ENCODE results near the gene P4HB.
A peak's percentile ranks its signal among the peaks of the same experiment; 100 is the strongest.

P4HB gene

DNA sequence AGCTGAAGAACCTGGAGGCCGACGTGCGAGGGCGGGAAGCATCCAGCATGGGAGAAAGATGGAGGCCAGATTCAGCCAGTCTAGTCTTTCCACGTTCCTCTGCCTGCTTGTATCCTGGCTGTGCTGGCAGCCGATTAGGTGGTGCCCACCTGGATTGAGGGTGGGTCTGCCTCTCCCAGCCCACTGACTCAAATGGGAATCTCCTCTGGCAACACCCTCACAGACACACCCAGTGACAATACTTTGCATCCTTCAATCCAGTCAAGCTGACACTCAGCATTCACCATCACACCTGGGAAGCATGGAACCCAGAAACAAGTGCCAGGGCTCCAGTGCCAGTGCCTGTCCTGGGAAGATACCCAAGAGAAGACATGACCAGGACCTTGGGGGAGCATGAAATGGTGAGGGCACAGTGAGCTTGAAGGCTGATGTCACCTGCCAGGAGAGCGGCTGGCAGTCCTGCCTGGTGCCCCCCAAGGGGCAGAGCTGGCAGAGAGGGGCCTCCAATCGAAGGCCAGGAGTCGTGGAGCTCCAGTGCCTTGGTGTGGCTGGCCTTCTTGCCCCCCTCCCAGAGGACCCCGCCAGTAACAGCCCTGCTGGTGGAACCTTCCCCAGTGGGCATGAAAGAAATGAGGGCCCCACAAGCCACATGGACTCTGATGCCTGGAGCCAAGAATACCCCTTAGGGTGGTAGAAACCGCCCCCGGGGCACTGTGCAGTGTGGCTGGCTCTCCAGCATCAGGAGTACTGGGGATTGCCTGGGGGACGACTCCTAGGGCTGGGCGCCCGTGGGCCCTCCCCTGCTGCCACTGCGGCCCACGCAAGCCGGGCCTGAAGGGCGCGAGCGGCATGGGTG, 41.1 kb upstream of the P4HB start:
- Histone ChIP-seq H3K27ac (replicated peaks) (no peak overlapping the region), H3K27me3 (ENCODE audit: insufficient read depth, poor library complexity, severe bottlenecking) (peaks cover 5% of the 10 kb centered on the region), H3K4me3 (replicated peaks; ENCODE audit: insufficient read depth, low read length) (no peak overlapping the region)
- DNase-seq (ENCODE audit: low read depth in 1 of 2, low spot score in 1 of 2), result no peak
- TF ChIP-seq POLR2AphosphoS5 (IDR thresholded peaks at IDR 0.05; ENCODE audit: low read depth) (no peak; the same call in 1 of the 2 replicates), GABPA (IDR thresholded peaks at IDR 0.05; ENCODE audit: low read depth) (no peak), SPI1 (IDR thresholded peaks at IDR 0.05; ENCODE audit: borderline replicate concordance, low read depth) (no peak)
- TF ChIP-seq, protein P1, sequence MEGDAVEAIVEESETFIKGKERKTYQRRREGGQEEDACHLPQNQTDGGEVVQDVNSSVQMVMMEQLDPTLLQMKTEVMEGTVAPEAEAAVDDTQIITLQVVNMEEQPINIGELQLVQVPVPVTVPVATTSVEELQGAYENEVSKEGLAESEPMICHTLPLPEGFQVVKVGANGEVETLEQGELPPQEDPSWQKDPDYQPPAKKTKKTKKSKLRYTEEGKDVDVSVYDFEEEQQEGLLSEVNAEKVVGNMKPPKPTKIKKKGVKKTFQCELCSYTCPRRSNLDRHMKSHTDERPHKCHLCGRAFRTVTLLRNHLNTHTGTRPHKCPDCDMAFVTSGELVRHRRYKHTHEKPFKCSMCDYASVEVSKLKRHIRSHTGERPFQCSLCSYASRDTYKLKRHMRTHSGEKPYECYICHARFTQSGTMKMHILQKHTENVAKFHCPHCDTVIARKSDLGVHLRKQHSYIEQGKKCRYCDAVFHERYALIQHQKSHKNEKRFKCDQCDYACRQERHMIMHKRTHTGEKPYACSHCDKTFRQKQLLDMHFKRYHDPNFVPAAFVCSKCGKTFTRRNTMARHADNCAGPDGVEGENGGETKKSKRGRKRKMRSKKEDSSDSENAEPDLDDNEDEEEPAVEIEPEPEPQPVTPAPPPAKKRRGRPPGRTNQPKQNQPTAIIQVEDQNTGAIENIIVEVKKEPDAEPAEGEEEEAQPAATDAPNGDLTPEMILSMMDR (IDR thresholded peaks at IDR 0.05; ENCODE audit: insufficient read depth, low read length), result no peak
- TF ChIP-seq, protein P2, sequence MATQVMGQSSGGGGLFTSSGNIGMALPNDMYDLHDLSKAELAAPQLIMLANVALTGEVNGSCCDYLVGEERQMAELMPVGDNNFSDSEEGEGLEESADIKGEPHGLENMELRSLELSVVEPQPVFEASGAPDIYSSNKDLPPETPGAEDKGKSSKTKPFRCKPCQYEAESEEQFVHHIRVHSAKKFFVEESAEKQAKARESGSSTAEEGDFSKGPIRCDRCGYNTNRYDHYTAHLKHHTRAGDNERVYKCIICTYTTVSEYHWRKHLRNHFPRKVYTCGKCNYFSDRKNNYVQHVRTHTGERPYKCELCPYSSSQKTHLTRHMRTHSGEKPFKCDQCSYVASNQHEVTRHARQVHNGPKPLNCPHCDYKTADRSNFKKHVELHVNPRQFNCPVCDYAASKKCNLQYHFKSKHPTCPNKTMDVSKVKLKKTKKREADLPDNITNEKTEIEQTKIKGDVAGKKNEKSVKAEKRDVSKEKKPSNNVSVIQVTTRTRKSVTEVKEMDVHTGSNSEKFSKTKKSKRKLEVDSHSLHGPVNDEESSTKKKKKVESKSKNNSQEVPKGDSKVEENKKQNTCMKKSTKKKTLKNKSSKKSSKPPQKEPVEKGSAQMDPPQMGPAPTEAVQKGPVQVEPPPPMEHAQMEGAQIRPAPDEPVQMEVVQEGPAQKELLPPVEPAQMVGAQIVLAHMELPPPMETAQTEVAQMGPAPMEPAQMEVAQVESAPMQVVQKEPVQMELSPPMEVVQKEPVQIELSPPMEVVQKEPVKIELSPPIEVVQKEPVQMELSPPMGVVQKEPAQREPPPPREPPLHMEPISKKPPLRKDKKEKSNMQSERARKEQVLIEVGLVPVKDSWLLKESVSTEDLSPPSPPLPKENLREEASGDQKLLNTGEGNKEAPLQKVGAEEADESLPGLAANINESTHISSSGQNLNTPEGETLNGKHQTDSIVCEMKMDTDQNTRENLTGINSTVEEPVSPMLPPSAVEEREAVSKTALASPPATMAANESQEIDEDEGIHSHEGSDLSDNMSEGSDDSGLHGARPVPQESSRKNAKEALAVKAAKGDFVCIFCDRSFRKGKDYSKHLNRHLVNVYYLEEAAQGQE (IDR thresholded peaks at IDR 0.05; ENCODE audit: insufficient replicate concordance, low read depth), result no peak

DNA sequence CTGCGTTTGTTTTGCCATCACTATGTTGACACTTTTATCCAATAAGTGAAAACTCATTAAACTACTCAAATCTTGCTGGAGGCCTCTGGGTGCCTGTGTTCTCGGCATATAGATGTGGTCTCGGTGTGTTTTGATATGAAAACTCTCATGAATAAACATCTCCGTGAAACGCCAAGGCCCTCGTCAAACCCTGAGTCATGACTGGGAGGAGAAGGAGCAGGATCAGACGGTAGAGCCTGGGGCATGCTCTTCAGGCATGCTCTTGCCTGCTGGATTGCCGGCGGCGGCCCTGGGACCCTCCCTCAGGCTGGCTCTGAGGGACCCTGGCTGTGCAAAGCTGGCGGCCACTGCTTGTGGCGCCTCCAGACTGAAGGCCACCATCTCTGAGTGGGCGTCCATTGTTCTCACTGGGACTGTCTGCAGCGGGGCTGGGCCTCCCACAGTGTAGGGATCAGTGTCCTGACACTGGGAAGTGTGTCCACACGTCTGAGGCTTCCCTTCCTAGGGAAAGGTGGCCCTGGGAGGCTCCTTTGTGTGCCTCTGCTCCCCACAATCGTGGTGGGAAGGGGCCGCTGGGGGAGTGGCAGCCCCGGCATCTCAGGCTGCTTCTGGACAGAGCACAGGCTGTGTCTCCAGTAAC, 40.0 kb upstream of the P4HB start:
- TF ChIP-seq, protein P2 (IDR thresholded peaks at IDR 0.05; ENCODE audit: insufficient replicate concordance, low read depth), result no peak
- TF ChIP-seq, protein P1 (IDR thresholded peaks at IDR 0.05; ENCODE audit: insufficient read depth, low read length), result no peak
- no peak for TF ChIP-seq POLR2AphosphoS5 (IDR thresholded peaks at IDR 0.05; ENCODE audit: low read depth)
- DNase-seq (ENCODE audit: low read depth in 1 of 2, low spot score in 1 of 2), result no peak
- H3K27me3 ChIP-seq (ENCODE audit: insufficient read depth, poor library complexity, severe bottlenecking), result peaks cover 5% of the 10 kb centered on the region
- no peak overlapping the region for H3K4me3 ChIP-seq (replicated peaks; ENCODE audit: insufficient read depth, low read length)
- no peak overlapping the region for H3K27ac ChIP-seq (replicated peaks)

DNA sequence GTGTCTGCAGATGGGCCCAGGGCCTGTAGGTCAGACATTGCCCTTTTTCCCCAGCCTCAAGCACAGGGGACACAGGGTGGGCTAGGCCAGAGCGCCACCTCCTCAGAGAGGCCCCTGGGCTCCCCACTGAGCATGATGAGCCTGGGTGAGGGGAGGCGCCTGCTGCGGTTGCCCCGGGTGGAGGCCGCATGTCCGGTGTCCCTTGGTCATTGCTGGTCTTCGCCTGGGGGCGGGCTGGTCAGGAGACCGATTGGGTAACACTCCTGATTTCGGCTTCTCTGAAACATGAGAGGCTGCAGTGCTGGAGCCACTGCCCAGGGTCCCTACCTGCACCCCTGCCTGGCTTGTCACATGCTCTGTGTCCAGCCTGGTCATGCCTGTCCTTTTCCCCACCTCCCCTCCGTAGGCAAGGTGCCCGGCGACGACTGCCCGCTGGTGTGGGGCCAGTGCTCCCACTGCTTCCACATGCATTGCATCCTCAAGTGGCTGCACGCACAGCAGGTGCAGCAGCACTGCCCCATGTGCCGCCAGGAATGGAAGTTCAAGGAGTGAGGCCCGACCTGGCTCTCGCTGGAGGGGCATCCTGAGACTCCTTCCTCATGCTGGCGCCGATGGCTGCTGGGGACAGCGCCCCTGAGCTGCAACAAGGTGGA, 39.3 kb upstream of the P4HB start:
- H3K27ac ChIP-seq (replicated peaks), result no peak overlapping the region
- TF ChIP-seq, protein P2 (IDR thresholded peaks at IDR 0.05; ENCODE audit: insufficient replicate concordance, low read depth), result no peak
- 0 out of 2 replicates have a peak, but pooled peaks have one; percentile 11 for TF ChIP-seq POLR2AphosphoS5 (IDR thresholded peaks at IDR 0.05; ENCODE audit: low read depth)

More for the DNA sequence above, 39.3 kb upstream of the P4HB start:
- H3K4me3 ChIP-seq (replicated peaks; ENCODE audit: insufficient read depth, low read length), result no peak overlapping the region
- DNase-seq (ENCODE audit: low read depth in 1 of 2, low spot score in 1 of 2), result no peak
- H3K27me3 ChIP-seq (ENCODE audit: insufficient read depth, poor library complexity, severe bottlenecking), result peaks cover 5% of the 10 kb centered on the region

Data from HL-60 (cell line).